IMR-90 (cell line): ENCODE data around the gene NCKAP5L. TPM values are rescaled to one million over a fixed set of nuclear protein-coding genes. Genes with fewer than 3 reads are reported as not detected.

ENCODE experiments used
- ATAC-seq: fragments of 200-7000 bp; cut with Tn5 transposase; 2 replicates; pipeline ENCODE4 v1.9.1; 2020; ENCODE audit warnings: low read depth, mild to moderate bottlenecking, moderate library complexity
- BruUV-seq: library from RNA; stranded (reverse); fragments of 400-500 nt; replicated peaks from 2 replicates; lab custom pipeline; 2021; lab: Mats Ljungman, UMichigan
- CTCF ChIA-PET: fragments of 300-600 bp; formaldehyde crosslinking; extraction: SDS; loops from one replicate; lab custom pipeline; 2021; ENCODE audit warnings: antibody characterized with exemption; lab: Yijun Ruan, JAX
- POLR2A ChIA-PET: fragments of 300-600 bp; sonication (Branson Sonifier 250); formaldehyde crosslinking; loops from one replicate; lab custom pipeline; 2022; ENCODE audit warnings: antibody characterized with exemption; ENCODE audit not compliant: unreplicated experiment; lab: Charles Lee
- DNase-seq: peaks from one replicate; pipeline ENCODE4 v3.0.0; 2013
- H2AFZ ChIP-seq: replicated peaks from 2 replicates; pipeline ENCODE3; 2013; ENCODE audit warnings: low read length, mild to moderate bottlenecking; ENCODE audit not compliant: poor library complexity
- H2AK5ac ChIP-seq: 2 replicates; pipeline ENCODE4 v1.6.1; 2013; ENCODE audit warnings: low read depth, low read length, inconsistent platforms
- H2AK9ac ChIP-seq: replicated peaks from 2 replicates; pipeline ENCODE3; 2013; ENCODE audit warnings: mild to moderate bottlenecking, low read depth, low read length, moderate library complexity; ENCODE audit not compliant: poor library complexity
- H2BK120ac ChIP-seq: 2 replicates; pipeline ENCODE4 v1.6.1; 2013; ENCODE audit warnings: low read depth, low read length, inconsistent platforms
- H2BK15ac ChIP-seq: 3 replicates; pipeline ENCODE4 v1.6.1; 2013; ENCODE audit warnings: low read depth, low read length, inconsistent platforms
- H2BK20ac ChIP-seq: 2 replicates; pipeline ENCODE4 v1.6.1; 2013; ENCODE audit warnings: low read depth, mild to moderate bottlenecking, inconsistent platforms, low read length, moderate library complexity
- H2BK5ac ChIP-seq: 2 replicates; pipeline ENCODE4 v1.6.1; 2013; ENCODE audit warnings: mild to moderate bottlenecking, low read depth, low read length, inconsistent platforms; ENCODE audit not compliant: poor library complexity, severe bottlenecking
- H3K14ac ChIP-seq: replicated peaks from 2 replicates; pipeline ENCODE4 v1.6.1; 2013; ENCODE audit warnings: low read depth, low read length, inconsistent platforms
- H3K18ac ChIP-seq: 2 replicates; pipeline ENCODE4 v1.6.1; 2013; ENCODE audit warnings: low read depth, low read length, control low read depth
- H3K23ac ChIP-seq: 2 replicates; pipeline ENCODE4 v1.6.1; 2013; ENCODE audit warnings: low read depth, low read length, inconsistent platforms
- H3K27ac ChIP-seq: 2 replicates; pipeline ENCODE4 v1.5.1; 2013; ENCODE audit warnings: mild to moderate bottlenecking, control low read depth, low read length; ENCODE audit not compliant: insufficient read depth
- H3K27me3 ChIP-seq: 2 replicates; pipeline ENCODE4 v1.6.1; 2013; ENCODE audit warnings: low read length; ENCODE audit not compliant: control insufficient read depth, insufficient read depth
- H3K36me3 ChIP-seq: 2 replicates; pipeline ENCODE4 v1.6.1; 2013; ENCODE audit warnings: low read length, mixed read lengths; ENCODE audit not compliant: control insufficient read depth, insufficient read depth
- H3K4ac ChIP-seq: 2 replicates; pipeline ENCODE4 v1.6.1; 2013; ENCODE audit warnings: low read depth, low read length, inconsistent platforms
- H3K4me1 ChIP-seq: 2 replicates; pipeline ENCODE4 v1.6.1; 2013; ENCODE audit warnings: low read length, mixed read lengths; ENCODE audit not compliant: control insufficient read depth, insufficient read depth
- H3K4me2 ChIP-seq: 2 replicates; pipeline ENCODE4 v1.6.1; 2013; ENCODE audit warnings: low read depth, mild to moderate bottlenecking, control low read depth, low read length, moderate library complexity
- H3K4me3 ChIP-seq: 2 replicates; pipeline ENCODE4 v1.5.1; 2013; ENCODE audit warnings: low read depth, mild to moderate bottlenecking, control low read depth, low read length, moderate library complexity; ENCODE audit not compliant: insufficient read depth
- H3K56ac ChIP-seq: 2 replicates; pipeline ENCODE4 v1.6.1; 2013; ENCODE audit warnings: low read length, inconsistent platforms; ENCODE audit not compliant: insufficient read depth; ENCODE audit errors: extremely low read depth
- H3K79me1 ChIP-seq, 2 experiments: 2 replicates each; pipeline ENCODE4 v1.6.1; 2013; ENCODE audit warnings: low read length in 2 of 2, inconsistent platforms in 1 of 2, low read depth in 1 of 2
- H3K9ac ChIP-seq: 2 replicates; pipeline ENCODE4 v1.6.1; 2013; ENCODE audit warnings: low read depth, low read length, control low read depth
- H3K9me1 ChIP-seq: 2 replicates; pipeline ENCODE4 v1.6.1; 2013; ENCODE audit warnings: low read length, inconsistent platforms; ENCODE audit not compliant: insufficient read depth
- H3K9me3 ChIP-seq: 2 replicates; pipeline ENCODE4 v1.6.1; 2013; ENCODE audit warnings: low read length; ENCODE audit not compliant: control insufficient read depth, insufficient read depth
- H4K20me1 ChIP-seq: 2 replicates; pipeline ENCODE4 v1.6.1; 2013; ENCODE audit warnings: low read length, inconsistent platforms; ENCODE audit not compliant: insufficient read depth
- H4K5ac ChIP-seq: 2 replicates; pipeline ENCODE4 v1.6.1; 2013; ENCODE audit warnings: mild to moderate bottlenecking, low read depth, low read length, control low read depth
- H4K8ac ChIP-seq, 2 experiments: 2 replicates each; pipeline ENCODE4 v1.6.1; 2013; ENCODE audit warnings: low read depth in 2 of 2, low read length in 2 of 2, control low read depth in 1 of 2, inconsistent platforms in 1 of 2
- H4K91ac ChIP-seq: 2 replicates; pipeline ENCODE4 v1.6.1; 2013; ENCODE audit warnings: low read depth, low read length, inconsistent platforms; ENCODE audit not compliant: insufficient read depth
- BHLHE40 ChIP-seq: fragments of 150-350 bp; IDR thresholded peaks from 2 replicates; pipeline ENCODE4 v1.6.1; 2016; ENCODE audit warnings: mild to moderate bottlenecking, low read depth, low read length
- CEBPB ChIP-seq: IDR thresholded peaks from 2 replicates; pipeline ENCODE4 v1.6.1; 2012; ENCODE audit warnings: low read depth, low read length, improper control_type of control experiment
- CHD1 ChIP-seq: IDR thresholded peaks from 2 replicates; pipeline ENCODE4 v1.6.1; 2012; ENCODE audit warnings: low read depth, low read length, improper control_type of control experiment
- MAZ ChIP-seq: IDR thresholded peaks from 2 replicates; pipeline ENCODE4 v1.6.1; 2012; ENCODE audit warnings: low read depth, mild to moderate bottlenecking, low read length, improper control_type of control experiment, moderate library complexity, borderline replicate concordance
- MXI1 ChIP-seq: IDR thresholded peaks from 2 replicates; pipeline ENCODE4 v1.6.1; 2012; ENCODE audit warnings: low read depth, mild to moderate bottlenecking, low read length, moderate library complexity, borderline replicate concordance
- POLR2A ChIP-seq: IDR thresholded peaks from 2 replicates; pipeline ENCODE4 v1.6.1; 2012; ENCODE audit warnings: mild to moderate bottlenecking, low read depth, low read length
- RAD21 ChIP-seq: IDR thresholded peaks from 2 replicates; pipeline ENCODE4 v1.6.1; 2012; ENCODE audit warnings: low read length, improper control_type of control experiment
- RCOR1 ChIP-seq: IDR thresholded peaks from 2 replicates; pipeline ENCODE4 v1.6.1; 2012; ENCODE audit warnings: mild to moderate bottlenecking, low read length, improper control_type of control experiment; ENCODE audit not compliant: insufficient replicate concordance
- RFX5 ChIP-seq: IDR thresholded peaks from 2 replicates; pipeline ENCODE4 v1.8.0; 2012; ENCODE audit warnings: low read depth, mild to moderate bottlenecking, low read length, moderate library complexity
- SMC3 ChIP-seq: fragments of 150-350 bp; IDR thresholded peaks from 2 replicates; pipeline ENCODE4 v1.6.1; 2016; ENCODE audit warnings: low read depth, mild to moderate bottlenecking, antibody characterized with exemption, low read length, moderate library complexity
- WGBS, 2 experiments: methylation state at CpG; one replicate each; pipeline versions ENCODE4 v1.1.5 to v1.1.7; 2013; ENCODE audit warnings: missing lambda C conversion rate in 2 of 2; ENCODE audit not compliant: insufficient read length in 1 of 2; ENCODE audit errors: extremely low coverage in 2 of 2; 5-methylcytosine and 5-hydroxymethylcytosine counted together
- dilution Hi-C: fragments of 300-500 bp; cut with HindIII; formaldehyde crosslinking; loops from one replicate; pipeline ENCODE4 v1.14.3; 2018; ENCODE audit warnings: low sequenced_read_pairs; ENCODE audit not compliant: unreplicated experiment
- in situ Hi-C: fragments of 300-500 bp; cut with MboI; formaldehyde crosslinking; loops from 3 replicates; pipeline ENCODE4 v1.14.3; 2019; ENCODE audit warnings: low sequenced_read_pairs, inconsistent platforms, mixed read lengths
- intact Hi-C: fragments of 100-400 bp; cut with micrococcal nuclease; formaldehyde crosslinking; loops from 2 replicates; pipeline ENCODE4 v1.10.0; 2022
- polyA plus RNA-seq, 3 experiments: library from polyadenylated mRNA; depleted of rRNA; stranded (reverse); fragments of >200 nt; gene quantifications; 2 replicates each; pipeline ENCODE4 v1.2.3, GENCODE V29; 2012; ENCODE audit warnings: low replicate concordance in 1 of 3
- total RNA-seq: library from RNA; depleted of rRNA; stranded (reverse); fragments of >200 nt; gene quantifications from 2 replicates; pipeline ENCODE4 v1.2.3, GENCODE V29; 2012
- TF ChIP-seq, protein P1 (sequence below): conservative IDR thresholded peaks from 2 replicates; pipeline ENCODE4 v1.5.1; 2012; ENCODE audit warnings: mild to moderate bottlenecking, low read depth, low read length, improper control_type of control experiment
- TF ChIP-seq, protein P2 (sequence below): fragments of 150-350 bp; IDR thresholded peaks from 2 replicates; pipeline ENCODE4 v1.6.1; 2016; ENCODE audit warnings: low read depth, mild to moderate bottlenecking, low read length, moderate library complexity, borderline replicate concordance
- TF ChIP-seq, protein P3 (sequence below): fragments of 150-350 bp; IDR thresholded peaks from 2 replicates; pipeline ENCODE4 v1.6.1; 2017; ENCODE audit warnings: mild to moderate bottlenecking, antibody characterized with exemption, low read length, low read depth

Gene NCKAP5L
- total and polyA plus RNA-seq, 2 of the 4 experiments (the other 2 are of a cell fraction): 6.1 to 14.4 TPM

DNA sequence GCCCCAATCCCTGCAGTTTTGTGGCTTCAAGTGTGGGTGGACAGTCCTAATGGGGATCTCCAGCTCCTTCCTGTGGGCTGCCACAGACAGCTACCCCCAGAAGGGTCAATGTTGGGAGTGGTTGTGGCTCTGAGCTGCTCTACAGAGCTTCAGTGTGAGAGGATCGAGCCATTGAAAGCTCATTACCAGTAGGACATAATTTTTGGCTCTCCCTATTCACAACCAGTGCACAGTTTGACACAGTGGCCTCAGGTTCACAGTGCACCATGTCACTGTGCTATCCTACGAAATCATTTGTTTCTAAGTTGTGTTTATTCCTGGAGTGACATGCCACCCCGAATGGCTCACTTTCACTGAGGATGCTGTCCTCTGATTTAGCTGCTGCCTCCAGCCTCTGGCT lies 64.1 kb downstream of the NCKAP5L start:
- BruUV-seq: TSS peak; percentile 85
- ATAC-seq: no peak
- Histone ChIP-seq H2BK5ac (no peak overlapping the region), H2AK9ac (no peak overlapping the region), H4K8ac (no peak overlapping the region), H3K9me3 (no peaks in the 10 kb centered on the region), H2BK20ac (no peak overlapping the region), H3K23ac (no peak overlapping the region), H3K79me1 (peaks cover 2 to 27% of the 10 kb centered on the region in 2 experiments), H4K5ac (no peak overlapping the region), H3K9ac (no peak overlapping the region), H3K36me3 (peaks cover 46% of the 10 kb centered on the region), H3K9me1 (peaks cover 2% of the 10 kb centered on the region; the same call in 1 of the 2 replicates), H2AFZ (no peak overlapping the region), H2BK15ac (no peak overlapping the region), H3K14ac (no peak overlapping the region), H3K4ac (no peak overlapping the region), H4K91ac (no peak overlapping the region), H3K4me3 (no peak overlapping the region), H3K4me2 (no peak overlapping the region), H2BK120ac (no peak overlapping the region), H3K18ac (no peak overlapping the region), H4K20me1 (peaks cover 17% of the 10 kb centered on the region), H3K4me1 (no peaks in the 10 kb centered on the region), H3K27me3 (no peaks in the 10 kb centered on the region), H3K56ac (no peak overlapping the region), H2AK5ac (no peak overlapping the region), H3K27ac (no peak overlapping the region)
- ChIA-PET CTCF (interaction anchor here (0.7 to 1.0 kb wide), 2 partner anchors 10 to 253 kb away, joined by 3 to 7 read pairs; no protein-coding TSS in a partner anchor), POLR2A (no interaction called here)
- intact Hi-C loops (no loop called here), dilution Hi-C loops (no loop called here), in situ Hi-C loops (no loop called here)
- no peak for DNase-seq
- WGBS, 2 experiments: 100% methylated on average over 2 of the region's 3 CpGs; no CpG with 5 or more reads in 1 of the 2 experiments
- no peak for TF ChIP-seq MXI1
- no peak for TF ChIP-seq SMC3
- TF ChIP-seq CEBPB: no peak
- TF ChIP-seq RFX5: no peak
- TF ChIP-seq, protein P1, sequence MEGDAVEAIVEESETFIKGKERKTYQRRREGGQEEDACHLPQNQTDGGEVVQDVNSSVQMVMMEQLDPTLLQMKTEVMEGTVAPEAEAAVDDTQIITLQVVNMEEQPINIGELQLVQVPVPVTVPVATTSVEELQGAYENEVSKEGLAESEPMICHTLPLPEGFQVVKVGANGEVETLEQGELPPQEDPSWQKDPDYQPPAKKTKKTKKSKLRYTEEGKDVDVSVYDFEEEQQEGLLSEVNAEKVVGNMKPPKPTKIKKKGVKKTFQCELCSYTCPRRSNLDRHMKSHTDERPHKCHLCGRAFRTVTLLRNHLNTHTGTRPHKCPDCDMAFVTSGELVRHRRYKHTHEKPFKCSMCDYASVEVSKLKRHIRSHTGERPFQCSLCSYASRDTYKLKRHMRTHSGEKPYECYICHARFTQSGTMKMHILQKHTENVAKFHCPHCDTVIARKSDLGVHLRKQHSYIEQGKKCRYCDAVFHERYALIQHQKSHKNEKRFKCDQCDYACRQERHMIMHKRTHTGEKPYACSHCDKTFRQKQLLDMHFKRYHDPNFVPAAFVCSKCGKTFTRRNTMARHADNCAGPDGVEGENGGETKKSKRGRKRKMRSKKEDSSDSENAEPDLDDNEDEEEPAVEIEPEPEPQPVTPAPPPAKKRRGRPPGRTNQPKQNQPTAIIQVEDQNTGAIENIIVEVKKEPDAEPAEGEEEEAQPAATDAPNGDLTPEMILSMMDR: no peak
- no peak for TF ChIP-seq RCOR1
- TF ChIP-seq, protein P2, sequence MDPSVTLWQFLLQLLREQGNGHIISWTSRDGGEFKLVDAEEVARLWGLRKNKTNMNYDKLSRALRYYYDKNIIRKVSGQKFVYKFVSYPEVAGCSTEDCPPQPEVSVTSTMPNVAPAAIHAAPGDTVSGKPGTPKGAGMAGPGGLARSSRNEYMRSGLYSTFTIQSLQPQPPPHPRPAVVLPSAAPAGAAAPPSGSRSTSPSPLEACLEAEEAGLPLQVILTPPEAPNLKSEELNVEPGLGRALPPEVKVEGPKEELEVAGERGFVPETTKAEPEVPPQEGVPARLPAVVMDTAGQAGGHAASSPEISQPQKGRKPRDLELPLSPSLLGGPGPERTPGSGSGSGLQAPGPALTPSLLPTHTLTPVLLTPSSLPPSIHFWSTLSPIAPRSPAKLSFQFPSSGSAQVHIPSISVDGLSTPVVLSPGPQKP: no peak
- no peak for TF ChIP-seq CHD1
- no peak for TF ChIP-seq BHLHE40
- TF ChIP-seq, protein P3, sequence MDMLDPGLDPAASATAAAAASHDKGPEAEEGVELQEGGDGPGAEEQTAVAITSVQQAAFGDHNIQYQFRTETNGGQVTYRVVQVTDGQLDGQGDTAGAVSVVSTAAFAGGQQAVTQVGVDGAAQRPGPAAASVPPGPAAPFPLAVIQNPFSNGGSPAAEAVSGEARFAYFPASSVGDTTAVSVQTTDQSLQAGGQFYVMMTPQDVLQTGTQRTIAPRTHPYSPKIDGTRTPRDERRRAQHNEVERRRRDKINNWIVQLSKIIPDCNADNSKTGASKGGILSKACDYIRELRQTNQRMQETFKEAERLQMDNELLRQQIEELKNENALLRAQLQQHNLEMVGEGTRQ: no peak
- TF ChIP-seq MAZ: no peak
- no peak for TF ChIP-seq RAD21
- TF ChIP-seq POLR2A: no peak
